HCT116 (cell line): Measurements from ENCODE around the gene DIP2A.

Experiments used
- CBX3 ChIP-seq: IDR thresholded peaks from 2 replicates; pipeline ENCODE4 v1.6.1; 2012; ENCODE audit warnings: low read depth
- EGR1 ChIP-seq: IDR thresholded peaks from 2 replicates; pipeline ENCODE4 v1.6.1; 2012; ENCODE audit warnings: low read depth
- ELF1 ChIP-seq: IDR thresholded peaks from 2 replicates; pipeline ENCODE4 v1.6.1; 2012; ENCODE audit warnings: low read depth, borderline replicate concordance
- EZH2 ChIP-seq: fragments of 200-600 bp; sonication (generic); IDR thresholded peaks from 2 replicates; pipeline ENCODE4 v1.6.1; 2017; ENCODE audit warnings: antibody characterized with exemption, mixed run types
- EZH2phosphoT487 ChIP-seq: fragments of 200-600 bp; IDR thresholded peaks from 2 replicates; pipeline ENCODE4 v1.6.1; 2018; ENCODE audit warnings: antibody characterized with exemption, borderline replicate concordance
- POLR2A ChIP-seq: IDR thresholded peaks from 2 replicates; pipeline ENCODE4 v1.7.0; 2011; ENCODE audit warnings: borderline replicate concordance; ENCODE audit not compliant: insufficient read depth, insufficient read length; ENCODE audit errors: extremely low read depth
- TCF7L2 ChIP-seq: IDR thresholded peaks from 2 replicates; pipeline ENCODE4 v1.7.0; 2011; ENCODE audit warnings: borderline replicate concordance, inconsistent platforms; ENCODE audit not compliant: insufficient read depth, insufficient read length; ENCODE audit errors: extremely low read depth
- YY1 ChIP-seq: IDR thresholded peaks from 2 replicates; pipeline ENCODE4 v1.6.1; 2011; ENCODE audit warnings: low read length, low read depth, moderate library complexity, mild to moderate bottlenecking; ENCODE audit not compliant: insufficient replicate concordance; ENCODE audit errors: extremely low read depth
- ZFX ChIP-seq: fragments of 450-650 bp; IDR thresholded peaks from 2 replicates; pipeline ENCODE4 v1.6.1; 2017
- TF ChIP-seq, protein P1 (sequence below), 3 experiments: fragments of 200-600 bp in 1 of 3; sonication (generic) in 1 of 3; IDR thresholded peaks in 2 of 3; conservative IDR thresholded peaks in 1 of 3; 2 replicates each; pipeline ENCODE4 v1.5.1; 2012 to 2017; ENCODE audit warnings: low read depth in 2 of 3, low read length in 2 of 3, antibody characterized with exemption in 1 of 3, borderline replicate concordance in 1 of 3, control low read depth in 1 of 3, mild to moderate bottlenecking in 1 of 3, mixed read lengths in 1 of 3, mixed run types in 1 of 3, moderate library complexity in 1 of 3; ENCODE audit not compliant: insufficient read depth in 1 of 3
- TF ChIP-seq, protein P2 (sequence below): IDR thresholded peaks from 2 replicates; pipeline ENCODE4 v1.6.1; 2012; ENCODE audit warnings: low read depth

DNA sequence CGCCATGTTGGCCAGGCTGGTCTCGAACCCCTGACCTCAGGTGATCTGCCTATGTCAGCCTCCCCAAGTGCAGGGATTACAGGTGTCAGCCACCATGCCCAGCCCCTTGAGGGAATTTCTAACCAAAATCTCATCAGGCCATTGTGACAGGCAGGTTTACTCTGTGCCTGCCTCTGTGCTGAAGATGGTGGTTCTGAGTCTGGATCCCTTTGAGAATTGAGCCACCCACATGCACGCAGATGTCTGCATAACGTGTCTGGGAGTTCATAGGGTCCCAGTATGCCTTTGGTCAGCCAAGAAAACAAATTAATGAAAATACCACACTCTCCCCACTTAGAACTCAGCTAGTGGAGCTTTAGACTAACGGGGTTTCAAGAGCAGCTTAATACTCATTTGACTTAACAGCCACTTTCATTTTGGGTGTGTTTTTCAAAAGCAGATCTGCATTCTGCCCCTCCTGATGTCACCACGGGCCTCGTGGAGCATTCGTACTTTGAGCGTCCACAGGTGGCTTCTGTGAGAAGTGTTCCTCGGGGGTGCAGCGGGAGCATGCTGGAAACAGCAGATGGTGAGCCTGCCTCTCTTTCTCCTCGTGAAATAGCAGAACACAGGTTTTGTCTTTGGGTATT, 45.3 kb downstream of the DIP2A start:
- TF ChIP-seq, protein P1, sequence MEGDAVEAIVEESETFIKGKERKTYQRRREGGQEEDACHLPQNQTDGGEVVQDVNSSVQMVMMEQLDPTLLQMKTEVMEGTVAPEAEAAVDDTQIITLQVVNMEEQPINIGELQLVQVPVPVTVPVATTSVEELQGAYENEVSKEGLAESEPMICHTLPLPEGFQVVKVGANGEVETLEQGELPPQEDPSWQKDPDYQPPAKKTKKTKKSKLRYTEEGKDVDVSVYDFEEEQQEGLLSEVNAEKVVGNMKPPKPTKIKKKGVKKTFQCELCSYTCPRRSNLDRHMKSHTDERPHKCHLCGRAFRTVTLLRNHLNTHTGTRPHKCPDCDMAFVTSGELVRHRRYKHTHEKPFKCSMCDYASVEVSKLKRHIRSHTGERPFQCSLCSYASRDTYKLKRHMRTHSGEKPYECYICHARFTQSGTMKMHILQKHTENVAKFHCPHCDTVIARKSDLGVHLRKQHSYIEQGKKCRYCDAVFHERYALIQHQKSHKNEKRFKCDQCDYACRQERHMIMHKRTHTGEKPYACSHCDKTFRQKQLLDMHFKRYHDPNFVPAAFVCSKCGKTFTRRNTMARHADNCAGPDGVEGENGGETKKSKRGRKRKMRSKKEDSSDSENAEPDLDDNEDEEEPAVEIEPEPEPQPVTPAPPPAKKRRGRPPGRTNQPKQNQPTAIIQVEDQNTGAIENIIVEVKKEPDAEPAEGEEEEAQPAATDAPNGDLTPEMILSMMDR (IDR thresholded peaks at IDR 0.05 in 2 of 3, conservative IDR thresholded peaks at IDR 0.05 in 1 of 3; ENCODE audit: borderline replicate concordance in 1 of 3, insufficient read depth in 1 of 3, low read depth in 2 of 3, low read length in 2 of 3) = no peak
- TF ChIP-seq YY1 (no peak), EGR1 (no peak), POLR2A (no peak), EZH2 (no peak), ZFX (no peak), ELF1 (no peak), CBX3 (no peak), TCF7L2 (no peak), EZH2phosphoT487 (no peak)
- TF ChIP-seq, protein P2, sequence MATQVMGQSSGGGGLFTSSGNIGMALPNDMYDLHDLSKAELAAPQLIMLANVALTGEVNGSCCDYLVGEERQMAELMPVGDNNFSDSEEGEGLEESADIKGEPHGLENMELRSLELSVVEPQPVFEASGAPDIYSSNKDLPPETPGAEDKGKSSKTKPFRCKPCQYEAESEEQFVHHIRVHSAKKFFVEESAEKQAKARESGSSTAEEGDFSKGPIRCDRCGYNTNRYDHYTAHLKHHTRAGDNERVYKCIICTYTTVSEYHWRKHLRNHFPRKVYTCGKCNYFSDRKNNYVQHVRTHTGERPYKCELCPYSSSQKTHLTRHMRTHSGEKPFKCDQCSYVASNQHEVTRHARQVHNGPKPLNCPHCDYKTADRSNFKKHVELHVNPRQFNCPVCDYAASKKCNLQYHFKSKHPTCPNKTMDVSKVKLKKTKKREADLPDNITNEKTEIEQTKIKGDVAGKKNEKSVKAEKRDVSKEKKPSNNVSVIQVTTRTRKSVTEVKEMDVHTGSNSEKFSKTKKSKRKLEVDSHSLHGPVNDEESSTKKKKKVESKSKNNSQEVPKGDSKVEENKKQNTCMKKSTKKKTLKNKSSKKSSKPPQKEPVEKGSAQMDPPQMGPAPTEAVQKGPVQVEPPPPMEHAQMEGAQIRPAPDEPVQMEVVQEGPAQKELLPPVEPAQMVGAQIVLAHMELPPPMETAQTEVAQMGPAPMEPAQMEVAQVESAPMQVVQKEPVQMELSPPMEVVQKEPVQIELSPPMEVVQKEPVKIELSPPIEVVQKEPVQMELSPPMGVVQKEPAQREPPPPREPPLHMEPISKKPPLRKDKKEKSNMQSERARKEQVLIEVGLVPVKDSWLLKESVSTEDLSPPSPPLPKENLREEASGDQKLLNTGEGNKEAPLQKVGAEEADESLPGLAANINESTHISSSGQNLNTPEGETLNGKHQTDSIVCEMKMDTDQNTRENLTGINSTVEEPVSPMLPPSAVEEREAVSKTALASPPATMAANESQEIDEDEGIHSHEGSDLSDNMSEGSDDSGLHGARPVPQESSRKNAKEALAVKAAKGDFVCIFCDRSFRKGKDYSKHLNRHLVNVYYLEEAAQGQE = no peak
